ENCODE measurements around the gene NTRK2.
"Not testable (repeated sequence)": the region's sequence is repeated elsewhere in the genome, so short reads cannot be mapped to it uniquely, and the experiment has no call there.

GRCh38 chr9:84898618-84899017, 229.1 kb downstream of the NTRK2 start:
- TF ChIP-seq POLR2AphosphoS5, POLR2A (IDR thresholded peaks at IDR 0.05; ENCODE audit: low read depth, low read length): not testable (repeated sequence)

Data from GM12892 (cell line).